PC-9 (cell line): ENCODE data around the gene UBL4B.

Experiments used
- CTCF ChIP-seq: fragments of 200-600 bp; sonication (generic); conservative IDR thresholded peaks from 2 replicates; pipeline ENCODE4 v1.6.1; 2017; ENCODE audit warnings: mixed run types, antibody characterized with exemption, mild to moderate bottlenecking, moderate library complexity
- EZH2 ChIP-seq: fragments of 200-600 bp; sonication (generic); IDR thresholded peaks from 2 replicates; pipeline ENCODE4 v1.8.0; 2017; ENCODE audit warnings: antibody characterized with exemption, low read depth

- TF ChIP-seq EZH2, result no peak
- TF ChIP-seq CTCF, result peak; percentile 81
Observed at GRCh38 chr1:110148961-110149360, 36.7 kb downstream of the UBL4B start.
